H54 (cell line): ENCODE results near the gene ECHDC1.
"Not testable (repeated sequence)": the region's sequence is repeated elsewhere in the genome, so short reads cannot be mapped to it uniquely, and the experiment has no call there.

Source experiments
- DNase-seq: peaks from one replicate; pipeline ENCODE4 v3.0.0; 2011; ENCODE audit warnings: low spot score, mixed read lengths; ENCODE audit not compliant: insufficient read length
- FAIRE-seq: peaks from 3 replicates; lab custom pipeline; 2011; peaks lifted over from hg19 to GRCh38; lab: Jason Lieb, UNC
- POLR2A ChIP-seq: IDR thresholded peaks from 2 replicates; pipeline ENCODE4 v1.6.1; 2011; ENCODE audit warnings: low read depth, mild to moderate bottlenecking, low read length

The ECHDC1 gene

DNA sequence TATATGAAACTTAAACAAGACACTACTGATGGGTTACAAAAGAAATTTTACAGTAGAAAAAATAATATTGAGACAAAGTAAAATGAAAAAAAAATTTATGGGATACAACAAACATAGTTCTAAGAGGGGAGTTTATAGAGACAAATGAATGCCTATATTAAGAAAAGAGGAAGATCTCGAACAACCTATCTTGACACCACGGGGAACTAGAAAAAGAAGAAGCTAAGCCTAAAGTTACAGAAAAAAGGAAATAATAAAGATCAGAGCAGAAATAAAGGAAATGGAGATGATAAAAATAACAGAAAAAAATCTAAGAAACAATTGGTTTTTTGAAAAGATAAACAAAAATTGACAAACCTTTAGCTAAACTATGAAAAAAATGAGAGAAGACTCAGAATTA is 9.1 kb upstream of the ECHDC1 start:
- DNase-seq (no peak), FAIRE-seq (no peak)
- TF ChIP-seq POLR2A, result no peak

DNA sequence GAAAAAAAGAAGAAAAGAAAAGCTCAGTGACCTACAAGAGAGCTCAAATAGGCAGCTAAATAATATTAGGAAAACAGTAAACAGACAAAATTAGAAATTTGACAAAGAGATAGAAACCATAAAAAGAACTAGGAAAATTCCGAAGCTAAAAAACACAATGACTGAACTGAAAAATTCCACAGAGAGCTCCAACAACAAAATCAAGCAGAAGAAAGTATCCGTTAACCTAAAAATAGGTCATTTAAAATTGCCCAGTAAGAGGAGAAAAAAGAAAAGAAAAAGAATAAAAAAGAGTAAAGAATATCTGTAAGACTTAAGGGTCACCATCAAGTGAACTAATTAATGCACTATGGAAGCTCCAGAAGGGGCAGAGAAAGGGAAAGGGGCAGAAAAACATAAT is 6.6 kb upstream of the ECHDC1 start:
- FAIRE-seq (no peak), DNase-seq (no peak)
- no peak for TF ChIP-seq POLR2A

DNA sequence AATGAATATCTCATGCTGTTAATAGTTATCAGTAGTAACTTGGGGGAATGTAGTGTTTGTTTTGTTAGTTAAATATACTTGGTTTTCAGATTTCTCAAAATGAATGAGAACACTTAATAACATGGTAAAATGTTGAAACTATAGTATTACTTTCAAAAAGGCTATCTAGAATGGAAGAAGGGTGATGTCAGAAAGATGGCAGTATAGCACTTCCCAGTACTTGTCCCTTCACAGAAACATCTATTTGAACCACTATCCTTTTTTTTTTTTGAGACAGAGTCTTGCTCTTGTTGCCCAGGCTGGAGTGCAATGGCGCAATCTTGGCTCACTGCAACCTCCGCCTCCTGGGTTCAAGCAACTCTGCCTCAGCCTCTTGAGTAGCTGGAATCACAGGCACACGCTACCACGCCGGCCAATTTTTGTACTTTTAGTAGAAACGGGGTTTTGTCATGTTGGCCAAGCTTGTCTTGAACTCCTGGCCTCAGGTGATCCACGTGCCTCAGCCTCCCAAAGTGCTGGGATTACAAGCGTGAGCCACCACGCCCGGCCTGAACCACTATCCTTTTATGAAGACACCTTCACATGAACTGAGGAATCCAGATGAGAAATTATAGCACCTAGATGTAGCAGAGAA is 4.7 kb upstream of the ECHDC1 start:
- FAIRE-seq, result no peak
- no peak for TF ChIP-seq POLR2A

DNA sequence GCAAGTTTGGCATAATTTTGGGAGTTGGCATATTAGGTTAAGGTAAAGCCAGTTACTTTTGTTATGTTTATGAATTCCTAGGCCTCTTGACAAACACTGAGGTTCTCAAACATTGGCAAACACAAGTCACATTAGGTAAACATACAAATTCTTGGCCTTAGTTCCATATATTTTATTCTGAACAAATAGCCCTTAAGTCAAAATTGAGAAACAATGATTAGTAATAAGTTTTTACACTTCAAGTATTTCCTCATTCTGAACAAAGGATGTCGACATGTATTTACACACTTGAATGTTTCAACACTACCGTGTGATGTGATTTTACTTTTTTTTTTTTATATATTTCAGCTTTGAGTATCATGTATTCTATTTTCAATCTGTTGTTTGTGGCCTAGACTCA is 3.8 kb upstream of the ECHDC1 start:
- TF ChIP-seq POLR2A, result no peak
- no peak for FAIRE-seq
- no peak for DNase-seq

More for the DNA sequence above, 4.7 kb upstream of the ECHDC1 start:
- DNase-seq, result no peak

DNA sequence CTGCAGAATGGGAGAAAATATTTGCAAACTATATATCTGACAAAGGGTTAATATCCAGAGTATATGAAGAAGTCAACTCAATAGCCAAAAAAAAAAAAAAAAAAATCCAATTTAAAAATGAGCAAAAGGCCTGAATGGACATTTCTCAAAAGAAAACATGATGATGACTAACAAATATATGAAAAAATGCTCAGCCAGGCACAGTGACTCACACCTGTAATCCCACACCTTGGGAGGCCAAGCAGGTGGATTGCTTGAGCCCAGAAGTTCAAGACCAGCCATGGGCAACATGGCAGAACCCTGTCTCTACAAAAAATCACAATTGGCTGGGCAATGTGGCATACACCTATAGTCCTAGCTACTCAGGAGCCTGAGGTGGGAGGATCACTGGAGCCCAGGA is 2.1 kb upstream of the ECHDC1 start:
- DNase-seq (no peak), FAIRE-seq (no peak)
- no peak for TF ChIP-seq POLR2A

DNA sequence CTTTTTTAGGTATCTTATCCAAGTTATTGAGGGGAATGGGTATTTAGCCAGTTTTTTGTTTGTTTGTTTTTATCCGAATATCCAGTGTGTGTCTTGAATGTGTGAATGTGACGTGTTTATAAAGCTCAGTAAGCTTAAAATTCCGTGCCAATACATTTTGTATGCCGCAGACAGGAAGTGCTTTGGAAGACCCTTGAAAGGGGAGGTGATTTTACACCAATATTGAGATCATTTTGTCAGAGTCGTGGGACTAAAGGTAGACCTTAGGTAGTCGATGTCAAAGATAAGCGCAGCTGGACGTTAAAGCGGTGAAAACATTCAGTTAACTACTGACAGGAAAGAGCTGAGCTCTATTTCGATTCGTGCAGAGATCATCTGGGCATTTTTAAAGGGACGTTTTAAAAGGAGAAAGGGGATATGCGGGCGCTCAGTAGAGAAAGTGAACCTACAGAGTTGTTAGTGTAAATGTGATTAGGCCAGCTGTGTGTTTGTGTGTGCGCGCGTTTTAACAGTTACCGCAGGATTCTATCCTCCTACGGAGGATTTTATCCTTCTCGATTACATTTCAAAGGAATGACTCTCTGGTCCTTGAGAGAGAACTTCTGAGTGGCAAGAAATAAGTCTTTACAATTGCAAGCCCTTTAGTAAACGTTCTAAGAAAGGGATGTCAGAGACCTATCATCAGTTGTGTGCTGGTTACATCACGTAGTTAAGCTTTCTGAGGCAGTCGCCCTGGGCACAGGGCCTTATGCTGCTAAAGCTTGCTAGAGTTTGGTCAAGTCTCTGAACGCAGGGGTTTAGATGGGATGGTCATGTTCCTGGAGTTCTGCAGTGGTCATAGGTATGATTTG is 625 bp upstream of the ECHDC1 start:
- no peak for TF ChIP-seq POLR2A
- DNase-seq, result no peak
- no peak for FAIRE-seq

DNA sequence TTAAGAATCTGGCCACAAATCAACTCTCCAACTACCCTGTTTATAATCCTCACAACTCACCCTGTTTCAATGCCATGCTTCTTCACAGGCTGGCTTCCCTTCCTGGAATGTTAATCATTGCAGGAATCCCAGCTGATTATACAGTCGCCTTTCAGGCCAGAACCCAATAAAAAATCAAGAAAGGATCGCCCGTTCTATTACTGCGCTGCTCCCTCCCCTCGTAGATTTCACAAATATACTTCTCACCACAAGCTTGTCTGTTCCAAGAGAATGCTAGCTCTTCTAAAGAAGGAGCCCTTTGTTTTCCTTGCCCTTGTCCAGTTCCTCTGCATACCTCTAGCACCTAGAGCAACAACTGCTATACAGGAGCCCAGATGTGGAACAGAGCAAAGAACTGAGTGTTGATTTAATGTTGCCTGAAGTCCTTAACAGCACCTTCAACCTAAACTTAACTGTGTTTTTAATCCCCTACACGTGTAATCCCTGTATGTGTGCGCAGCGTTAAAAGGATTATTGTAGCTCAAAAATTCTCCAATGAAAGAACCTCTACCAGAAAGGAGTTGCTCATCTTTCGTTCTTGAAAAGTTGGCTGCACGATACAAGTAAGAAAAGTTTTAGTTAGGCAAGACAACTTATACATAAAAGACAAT is 988 bp downstream of the ECHDC1 start:
- DNase-seq, result no peak
- FAIRE-seq, result no peak
- no peak for TF ChIP-seq POLR2A

DNA sequence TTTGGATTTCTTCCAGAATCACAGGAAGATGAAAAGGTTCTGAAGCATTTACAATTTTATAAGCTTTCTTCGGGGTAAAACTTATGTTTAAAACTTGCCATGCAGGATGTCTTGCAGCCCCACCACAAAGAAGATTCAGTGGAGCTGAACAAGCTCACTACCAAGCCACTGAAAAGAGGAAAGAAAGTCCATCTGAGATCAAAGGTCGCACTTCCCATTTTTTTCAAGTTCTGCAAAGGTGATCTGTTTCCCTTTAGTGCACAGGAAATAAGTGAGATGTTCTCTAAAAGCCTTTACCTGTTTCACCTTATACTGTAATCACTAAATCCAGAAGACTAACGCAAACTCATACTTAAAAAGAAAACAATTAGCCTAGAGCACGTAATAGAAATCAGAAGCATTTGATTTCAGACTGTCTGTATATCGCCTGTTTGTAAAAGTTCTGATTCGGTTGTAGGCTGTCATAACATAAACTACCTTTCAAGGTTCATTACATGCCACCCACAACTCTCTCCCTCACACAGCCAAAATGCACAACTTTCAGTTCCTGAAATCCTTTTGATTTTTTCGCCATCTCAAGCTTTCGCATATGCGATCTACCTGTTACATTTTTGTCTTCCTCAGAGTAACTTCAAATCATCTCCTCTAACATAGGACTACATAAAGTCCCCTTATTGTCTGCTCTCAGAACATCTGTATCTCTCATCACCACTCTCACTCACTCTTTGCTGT is 1.8 kb downstream of the ECHDC1 start:
- DNase-seq, result no peak
- FAIRE-seq, result no peak
- no peak for TF ChIP-seq POLR2A

DNA sequence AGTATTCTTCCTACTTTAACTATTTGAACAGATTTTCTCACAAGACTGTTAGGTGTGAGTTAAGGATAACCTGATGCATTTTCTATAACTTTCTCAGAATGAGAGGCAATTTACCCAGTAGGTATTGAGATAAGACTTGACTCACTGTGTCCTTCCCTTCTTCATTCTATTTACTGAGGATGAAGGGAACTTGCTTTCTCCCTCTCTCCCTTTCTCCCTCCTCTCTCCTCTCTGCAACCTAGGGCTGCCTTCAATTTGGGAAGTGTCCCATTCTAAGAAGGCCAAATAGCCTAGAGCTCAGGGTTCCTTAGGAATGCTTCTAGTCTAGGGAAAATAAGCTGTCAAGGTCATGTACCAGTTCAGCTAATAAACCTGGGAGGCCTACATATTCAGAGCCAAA is 3.2 kb downstream of the ECHDC1 start:
- TF ChIP-seq POLR2A, result no peak
- FAIRE-seq, result no peak

DNA sequence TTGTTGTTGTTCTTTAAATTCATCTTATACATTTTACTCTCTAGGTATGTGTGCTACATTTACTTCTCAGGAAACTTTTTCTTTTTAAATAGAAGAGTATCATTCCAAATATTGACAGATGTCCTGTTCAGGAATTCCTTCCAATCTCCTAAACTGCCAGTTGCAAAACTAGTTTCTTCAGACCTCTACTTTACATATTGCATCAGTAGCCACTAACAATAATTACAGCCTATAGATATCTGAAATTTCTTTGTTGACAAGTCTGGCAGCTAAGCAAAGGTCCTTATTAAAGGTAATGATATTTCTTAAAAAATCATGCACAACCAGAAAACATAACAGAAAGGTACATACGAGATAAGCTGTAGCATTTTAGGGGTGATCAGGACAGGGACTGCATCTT is 4.5 kb downstream of the ECHDC1 start:
- DNase-seq, result no peak
- no peak for TF ChIP-seq POLR2A
- FAIRE-seq, result no peak

More for the DNA sequence above, 3.2 kb downstream of the ECHDC1 start:
- no peak for DNase-seq

DNA sequence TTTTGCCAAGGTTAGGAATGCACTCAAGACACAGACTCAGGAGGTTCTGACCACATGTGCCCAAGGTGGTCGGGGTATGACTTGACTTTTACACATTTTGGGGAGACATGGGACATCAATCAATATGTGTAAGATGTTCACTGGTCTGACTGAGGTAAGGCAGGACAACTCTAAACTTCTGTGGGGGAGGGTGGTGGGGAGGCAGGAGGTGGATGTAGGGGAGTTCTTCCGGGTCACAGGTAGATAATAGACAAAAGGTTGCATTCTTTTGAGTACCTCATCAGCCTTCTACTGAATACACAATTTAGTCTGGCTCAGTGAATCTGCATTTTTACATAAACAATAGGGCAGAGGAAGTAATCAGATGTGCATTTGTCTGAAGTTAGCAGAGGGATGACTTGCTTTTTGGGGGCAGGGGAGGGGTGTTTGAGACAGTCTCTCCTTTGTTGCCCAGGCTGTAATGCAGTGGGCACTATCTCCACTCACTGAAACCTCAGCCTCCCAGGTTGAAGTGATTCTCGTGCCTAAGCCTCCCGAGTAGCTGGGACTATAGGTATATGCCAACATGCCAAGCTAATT is 10.9 kb downstream of the ECHDC1 start:
- FAIRE-seq, result no peak
- no peak for TF ChIP-seq POLR2A
- DNase-seq, result no peak

DNA sequence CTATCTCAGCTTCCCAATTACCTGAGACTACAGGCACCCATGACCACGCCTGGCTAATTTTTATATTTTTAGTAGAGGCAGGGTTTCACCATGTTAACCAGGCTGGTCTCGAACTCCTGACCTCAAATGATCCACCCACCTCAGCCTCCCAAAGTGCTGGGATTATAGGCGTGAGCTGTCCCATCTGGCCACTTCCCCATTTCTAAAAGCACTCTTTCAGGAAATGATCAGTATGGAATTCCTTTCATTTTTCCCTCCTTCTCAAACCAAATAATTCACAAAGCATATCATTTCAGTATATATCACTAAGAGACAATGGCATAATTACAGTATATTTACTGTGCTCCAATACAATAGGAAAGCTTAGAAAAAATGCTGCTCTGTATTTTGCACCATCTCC is 12.2 kb downstream of the ECHDC1 start:
- not testable (repeated sequence) for DNase-seq, FAIRE-seq

DNA sequence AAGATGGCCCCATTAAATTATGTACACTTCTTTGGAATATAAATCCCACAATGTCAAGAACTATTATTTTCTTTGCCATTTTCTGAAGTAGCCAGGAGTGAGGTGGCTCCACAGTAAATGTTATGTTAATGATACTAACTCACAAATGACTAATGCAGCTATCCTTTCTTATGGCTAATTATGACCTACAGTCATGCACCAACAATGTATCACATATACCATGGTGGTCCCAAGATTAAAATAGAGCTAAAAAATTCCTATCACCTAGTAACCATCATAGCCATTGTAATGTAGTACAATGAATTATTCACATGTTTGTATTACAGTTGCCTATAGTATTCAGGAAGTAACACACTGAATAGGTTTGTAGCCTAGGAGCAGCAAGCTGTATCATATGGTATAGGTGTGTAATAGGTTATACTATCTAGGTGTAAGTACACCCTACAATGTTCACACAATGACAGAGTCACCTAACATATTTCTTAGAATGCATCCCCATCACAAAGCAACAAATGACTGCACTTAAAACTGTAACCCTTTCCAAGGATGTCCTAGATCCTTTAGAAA is 15.3 kb downstream of the ECHDC1 start:
- TF ChIP-seq POLR2A, result no peak
- no peak for FAIRE-seq
- DNase-seq, result no peak

DNA sequence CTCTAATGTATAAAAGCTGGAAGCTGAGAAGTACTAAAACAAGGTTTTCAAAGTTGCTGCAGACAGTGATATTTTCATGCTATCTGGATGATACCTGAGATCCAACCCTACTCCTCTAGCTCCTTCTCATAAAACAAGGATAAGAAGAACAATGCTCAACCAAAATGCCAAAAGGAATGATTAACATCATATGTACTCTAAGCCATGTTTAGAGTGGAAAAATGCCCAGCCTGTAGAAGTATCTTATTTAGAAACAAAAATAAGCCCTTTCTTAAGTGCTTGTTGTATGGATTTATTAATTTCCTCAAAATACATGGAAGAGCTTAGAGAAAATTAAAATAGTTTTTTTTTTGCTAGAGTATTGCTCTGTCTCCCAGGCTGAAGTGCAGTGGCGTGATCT is 23.7 kb downstream of the ECHDC1 start:
- DNase-seq (no peak), FAIRE-seq (no peak)
- TF ChIP-seq POLR2A, result no peak
